HL-60/S4 treated with retinoic acid at 250 ng/mL for 4 days and 3 days (cell line): ENCODE measurements around the gene RBM20.

Experiments used
- in situ Hi-C: fragments of 300-500 bp; cut with MboI; formaldehyde crosslinking; loops from 2 replicates; pipeline ENCODE4 v1.7.0; 2022; ENCODE audit warnings: low sequenced_read_pairs

The RBM20 gene

GRCh38 chr10:110824152-110824441 lies 180.0 kb downstream of the RBM20 start:
- in situ Hi-C loops: no loop called here

GRCh38 chr10:110824660-110825059 lies 180.5 kb downstream of the RBM20 start:
- in situ Hi-C loops: no loop called here

DNA sequence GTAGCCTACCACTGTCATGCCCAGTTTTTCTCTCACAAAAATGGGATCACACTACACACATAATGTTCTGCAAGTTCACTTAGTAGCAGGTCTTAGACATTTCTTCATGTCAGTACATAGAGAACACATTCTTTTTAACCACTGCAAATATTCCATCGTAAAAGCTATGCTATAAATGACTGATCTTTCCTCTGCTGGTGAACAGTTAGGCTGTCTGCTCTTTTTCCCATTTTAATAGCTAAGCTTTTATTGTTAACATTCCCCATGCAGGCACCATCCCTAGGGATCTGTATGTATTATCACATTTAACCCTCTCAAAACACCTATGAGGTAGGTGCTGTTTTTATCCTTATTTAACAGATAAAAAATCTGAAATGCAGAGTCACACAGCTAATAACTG lies 181.4 kb downstream of the RBM20 start:
- in situ Hi-C loops: no loop called here

DNA sequence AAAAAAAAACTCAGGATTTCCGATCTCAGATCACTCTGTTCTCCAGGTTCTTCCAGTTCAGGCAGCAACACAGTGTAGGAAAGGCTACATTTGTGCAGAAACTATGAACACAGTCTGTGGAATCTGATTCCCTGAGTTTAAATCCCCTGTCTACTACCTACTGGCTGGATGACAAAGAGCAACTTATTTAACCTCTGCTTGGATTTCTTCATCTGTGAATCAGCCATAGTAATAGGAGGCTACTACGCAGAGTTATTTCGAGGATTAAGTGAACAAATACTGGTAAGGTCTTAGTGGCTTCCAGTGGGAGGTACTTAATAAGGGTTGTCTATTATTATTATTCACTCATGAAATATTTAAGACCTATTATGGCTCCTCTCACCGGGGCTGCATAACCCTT lies 183.3 kb downstream of the RBM20 start:
- in situ Hi-C loops: no loop called here

DNA sequence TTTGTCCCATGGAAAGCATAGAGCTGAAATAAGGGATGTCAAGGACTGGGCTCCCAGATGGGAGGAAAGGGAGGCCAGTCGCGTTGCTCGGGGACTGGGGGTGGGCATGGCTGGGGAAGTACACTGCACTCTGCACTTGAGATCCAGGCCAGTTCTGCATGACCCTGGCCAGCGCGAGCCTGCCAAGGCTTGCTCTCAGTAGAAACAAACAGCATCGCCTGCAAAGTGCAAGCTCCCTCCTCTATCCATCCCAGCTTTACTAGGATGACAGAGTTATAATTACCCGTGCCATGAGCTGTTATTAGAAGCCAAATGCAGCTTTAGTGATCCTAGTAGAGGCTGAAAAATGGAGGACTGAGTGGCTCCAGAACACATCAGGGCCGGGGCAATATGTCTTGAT lies 183.7 kb downstream of the RBM20 start:
- in situ Hi-C loops: no loop called here

DNA sequence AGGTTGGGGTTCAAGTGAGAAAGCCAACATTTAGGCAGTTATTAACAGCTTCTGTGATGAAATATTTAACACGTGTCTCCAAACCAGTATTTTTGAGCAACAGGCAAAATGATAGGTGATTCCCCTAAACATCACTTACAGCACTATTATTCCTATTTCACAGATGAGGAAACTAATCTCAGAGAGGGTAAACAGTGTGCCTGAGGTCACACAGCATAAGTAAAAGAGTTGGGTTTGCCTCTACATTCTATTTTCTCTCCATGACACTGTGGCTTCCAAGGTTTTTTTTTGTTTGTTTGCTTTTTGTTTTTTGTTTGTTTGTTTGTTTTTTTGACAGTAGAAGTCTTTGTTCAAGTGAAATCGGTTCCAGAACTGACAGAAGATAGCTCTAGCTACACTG lies 184.4 kb downstream of the RBM20 start:
- in situ Hi-C loops: no loop called here

DNA sequence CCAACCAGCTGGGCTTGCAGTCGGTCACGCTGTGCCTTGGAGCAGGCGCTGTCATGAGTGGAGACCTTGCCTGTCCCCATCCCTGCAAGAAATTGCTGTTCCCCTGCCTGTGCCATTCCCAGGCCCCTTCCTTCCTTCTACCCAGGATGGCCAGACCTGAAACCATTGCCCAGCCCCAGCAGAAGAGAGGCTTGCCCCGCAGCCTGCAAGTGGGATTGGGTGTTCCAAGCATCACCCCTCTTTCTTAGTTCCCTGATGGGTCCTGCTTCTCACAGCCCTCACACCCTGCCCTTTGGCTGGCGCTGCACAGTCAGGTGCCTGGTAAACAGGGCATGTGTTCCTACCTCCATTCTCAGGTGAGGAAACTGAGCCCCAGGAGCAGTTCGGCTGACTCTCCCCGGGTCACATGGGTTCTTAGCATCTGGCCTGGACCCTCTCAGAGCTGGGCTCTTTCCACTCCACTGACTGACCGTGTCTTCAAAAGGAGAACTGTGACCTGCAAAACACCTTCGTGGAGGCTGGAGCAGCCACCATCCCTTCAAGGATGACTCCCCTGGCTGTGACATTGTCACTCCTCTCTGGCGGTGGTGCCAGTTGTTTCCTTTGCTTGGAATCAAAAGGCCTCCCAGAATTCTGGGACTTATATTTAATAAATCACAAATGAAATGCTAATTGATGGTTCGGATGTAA lies 185.7 kb downstream of the RBM20 start:
- in situ Hi-C loops: no loop called here

- in situ Hi-C loops: no loop called here
These were observed 189.3 kb downstream of the RBM20 start for GRCh38 chr10:110833234-110833940.

GRCh38 chr10:110833941-110834628 lies 189.9 kb downstream of the RBM20 start:
- in situ Hi-C loops: no loop called here

GRCh38 chr10:110834629-110835301 lies 190.6 kb downstream of the RBM20 start:
- in situ Hi-C loops: no loop called here

GRCh38 chr10:110835841-110836240 lies 191.7 kb downstream of the RBM20 start:
- in situ Hi-C loops: no loop called here

DNA sequence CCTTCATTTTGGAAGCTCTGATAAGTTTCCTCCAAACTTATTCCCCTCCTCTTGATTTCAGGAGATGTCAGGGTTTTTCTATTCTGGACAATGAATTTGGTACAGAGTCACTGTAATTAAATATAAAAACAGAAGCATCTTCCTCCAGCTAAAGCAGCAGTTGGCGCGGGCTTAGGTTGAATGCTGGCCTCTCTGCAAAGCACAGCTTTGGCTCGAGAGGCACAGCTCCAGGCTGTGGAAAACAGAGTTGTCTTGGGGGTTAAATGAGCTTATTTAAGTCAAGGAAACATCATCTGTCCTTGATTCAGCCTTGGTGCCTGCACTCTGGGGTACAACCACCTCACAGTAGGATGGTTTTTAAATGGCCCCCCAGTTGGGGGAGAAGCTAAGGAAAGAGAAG lies 192.6 kb downstream of the RBM20 start:
- in situ Hi-C loops: no loop called here

GRCh38 chr10:110837418-110838171 lies 193.5 kb downstream of the RBM20 start:
- in situ Hi-C loops: no loop called here

- in situ Hi-C loops: no loop called here
These were observed 196.2 kb downstream of the RBM20 start for GRCh38 chr10:110840225-110840922.

DNA sequence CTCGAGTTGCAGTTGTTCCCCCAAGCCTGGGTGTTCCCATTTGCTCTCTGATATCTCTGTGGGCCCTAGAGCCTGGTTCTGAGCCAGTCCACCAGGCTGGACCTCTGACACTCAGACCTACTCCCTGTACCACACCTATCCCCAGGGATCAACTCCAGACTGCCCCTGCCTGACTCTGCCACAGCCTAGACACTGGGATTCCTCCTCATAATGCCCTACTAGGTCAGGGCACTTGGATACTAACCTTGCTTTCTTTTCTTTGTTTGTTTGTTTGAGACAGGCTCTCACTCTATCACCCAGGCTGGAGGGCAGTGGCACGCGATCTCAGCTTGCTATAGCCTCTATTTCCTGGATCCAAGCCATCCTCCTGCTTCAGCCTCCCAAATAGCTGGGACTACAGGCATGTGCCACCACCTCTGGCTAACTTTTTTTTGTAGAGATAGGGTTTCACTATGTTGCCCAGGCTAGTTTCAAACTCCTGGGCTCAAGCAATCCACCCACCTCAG lies 196.8 kb downstream of the RBM20 start:
- in situ Hi-C loops: no loop called here

DNA sequence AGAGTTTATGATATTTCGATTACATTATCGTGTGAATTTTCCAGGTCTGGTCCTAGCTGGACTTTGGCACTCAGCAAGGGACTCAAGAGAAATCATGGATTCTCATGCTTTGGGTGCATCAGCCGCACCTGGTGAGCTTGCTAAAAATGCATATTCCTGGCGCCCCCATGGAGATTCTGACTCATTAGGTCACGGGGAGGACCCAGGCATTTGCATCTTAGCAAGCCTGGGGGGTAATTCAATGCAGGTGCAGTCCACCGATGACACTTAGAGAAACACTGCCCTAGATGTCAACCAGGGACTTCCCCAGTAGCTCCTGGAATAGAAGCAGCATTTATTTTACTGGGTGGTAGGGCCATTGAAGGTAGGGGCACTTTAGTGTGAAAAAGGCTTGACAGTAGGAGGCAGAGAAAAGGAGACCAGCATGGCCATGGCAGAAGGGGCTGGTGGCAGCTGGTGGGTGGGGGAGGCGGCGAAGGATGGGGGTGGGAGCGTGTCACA lies 197.7 kb downstream of the RBM20 start:
- in situ Hi-C loops: no loop called here

GRCh38 chr10:110842326-110842904 lies 198.3 kb downstream of the RBM20 start:
- in situ Hi-C loops: no loop called here

GRCh38 chr10:110843031-110843430 lies 198.9 kb downstream of the RBM20 start:
- in situ Hi-C loops: no loop called here

GRCh38 chr10:110843796-110844616 lies 199.9 kb downstream of the RBM20 start:
- in situ Hi-C loops: no loop called here
